ENCODE measurements around the gene IL17B.

The IL17B gene

DNA sequence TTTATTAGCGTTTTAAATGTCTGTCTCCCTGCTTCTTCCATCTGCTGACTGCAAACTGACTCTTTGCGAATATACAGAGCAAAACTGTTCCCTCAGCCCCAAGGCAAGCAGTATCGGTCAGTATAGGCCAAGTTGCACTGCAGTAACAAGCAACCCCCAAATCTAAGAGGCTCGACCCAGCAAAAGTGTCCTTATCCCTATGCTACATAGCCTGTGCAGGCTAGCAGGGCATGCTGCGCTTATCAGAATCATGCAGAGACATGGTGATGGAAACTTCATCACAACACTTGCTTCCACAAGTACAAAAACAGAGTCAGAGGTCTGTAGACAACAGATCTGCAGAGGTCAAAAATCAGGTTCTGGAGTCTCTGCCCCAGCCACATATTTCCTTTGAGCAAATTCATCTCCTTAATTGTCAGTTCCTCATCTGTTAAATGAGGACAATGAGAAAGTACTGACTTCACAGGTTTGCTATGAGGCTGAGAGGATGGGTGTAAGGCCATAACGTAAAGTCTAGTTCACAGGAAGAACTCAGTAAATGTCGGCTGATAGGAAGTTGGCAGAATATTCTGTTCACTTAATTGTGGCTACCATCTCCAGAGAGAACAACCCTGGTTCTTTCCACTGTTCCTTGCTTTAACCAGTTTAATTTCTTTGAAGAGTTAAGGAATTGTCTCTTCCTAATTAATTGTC, 9.6 kb upstream of the IL17B start:
- Histone ChIP-seq H3K4me1 (ENCODE audit: control insufficient read depth, insufficient read depth, low read length) (no peaks in the 10 kb centered on the region), H3K36me3 (ENCODE audit: control insufficient read depth, insufficient read depth, low read length) (no peaks in the 10 kb centered on the region), H3K27me3 (ENCODE audit: control insufficient read depth, insufficient read depth, low read length) (no peaks in the 10 kb centered on the region), H3K4me3 (ENCODE audit: low read length) (no peak overlapping the region), H3K9me3 (ENCODE audit: control insufficient read depth, low read length) (no peaks in the 10 kb centered on the region), H3K9ac (ENCODE audit: low read length) (no peak overlapping the region)

DNA sequence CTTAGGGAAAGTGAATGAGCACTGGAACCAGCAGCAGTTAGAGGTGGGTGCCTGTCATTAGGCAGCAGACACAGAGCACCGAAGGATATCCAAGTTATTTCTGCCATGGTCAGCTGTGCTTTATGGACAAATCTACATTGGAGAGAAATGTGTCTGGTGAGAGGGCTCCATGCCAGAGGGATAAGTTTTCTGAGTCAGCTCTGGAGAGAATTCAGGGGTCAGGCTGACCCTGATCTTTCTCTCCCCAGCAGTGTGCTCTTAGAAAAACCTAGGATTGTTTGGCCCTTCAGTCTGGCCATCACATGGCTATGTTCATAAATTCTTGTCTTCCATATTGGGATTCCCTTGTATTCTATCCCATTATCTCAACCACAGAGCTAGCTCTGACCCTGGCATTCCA, 8.9 kb upstream of the IL17B start:
- no peaks in the 10 kb centered on the region for H3K9me3 ChIP-seq (ENCODE audit: control insufficient read depth, low read length)

DNA sequence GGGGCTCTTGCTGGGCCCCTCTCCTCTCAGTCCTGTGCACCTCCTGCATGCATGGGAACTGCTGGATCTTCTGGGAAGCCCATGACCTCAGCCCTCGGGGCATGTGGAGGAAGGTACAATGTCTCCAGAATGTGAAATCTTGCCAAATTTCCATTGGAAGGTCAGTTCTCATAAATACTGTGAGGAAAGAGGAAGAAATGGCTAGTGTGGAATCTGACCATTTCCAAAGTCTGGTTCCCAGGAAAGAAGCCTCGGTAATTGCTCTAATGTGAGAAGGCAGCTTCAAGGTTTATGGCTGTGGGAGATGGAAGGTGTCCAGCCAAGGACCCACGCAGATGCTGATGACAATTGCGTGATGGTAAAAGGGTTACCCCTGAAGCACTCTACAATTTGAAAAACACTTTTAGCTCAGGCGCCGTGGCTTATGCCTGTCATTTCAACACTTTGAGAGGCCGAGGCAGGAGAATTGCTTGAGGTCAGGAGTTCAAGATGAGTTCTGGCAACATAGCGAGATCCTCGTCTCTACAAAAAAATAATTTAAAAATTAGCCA, 8.1 kb upstream of the IL17B start:
- Histone ChIP-seq H3K9me3 (ENCODE audit: control insufficient read depth, low read length) (no peaks in the 10 kb centered on the region), H3K9ac (ENCODE audit: low read length) (no peak overlapping the region), H3K4me3 (ENCODE audit: low read length) (no peak overlapping the region), H3K4me1 (ENCODE audit: control insufficient read depth, insufficient read depth, low read length) (peaks cover 4% of the 10 kb centered on the region), H3K27me3 (ENCODE audit: control insufficient read depth, insufficient read depth, low read length) (no peaks in the 10 kb centered on the region), H3K36me3 (ENCODE audit: control insufficient read depth, insufficient read depth, low read length) (no peaks in the 10 kb centered on the region)

More for the DNA sequence above, 8.9 kb upstream of the IL17B start:
- Histone ChIP-seq H3K36me3 (ENCODE audit: control insufficient read depth, insufficient read depth, low read length) (no peaks in the 10 kb centered on the region), H3K9ac (ENCODE audit: low read length) (no peak overlapping the region), H3K4me1 (ENCODE audit: control insufficient read depth, insufficient read depth, low read length) (no peaks in the 10 kb centered on the region), H3K4me3 (ENCODE audit: low read length) (no peak overlapping the region), H3K27me3 (ENCODE audit: control insufficient read depth, insufficient read depth, low read length) (no peaks in the 10 kb centered on the region)

DNA sequence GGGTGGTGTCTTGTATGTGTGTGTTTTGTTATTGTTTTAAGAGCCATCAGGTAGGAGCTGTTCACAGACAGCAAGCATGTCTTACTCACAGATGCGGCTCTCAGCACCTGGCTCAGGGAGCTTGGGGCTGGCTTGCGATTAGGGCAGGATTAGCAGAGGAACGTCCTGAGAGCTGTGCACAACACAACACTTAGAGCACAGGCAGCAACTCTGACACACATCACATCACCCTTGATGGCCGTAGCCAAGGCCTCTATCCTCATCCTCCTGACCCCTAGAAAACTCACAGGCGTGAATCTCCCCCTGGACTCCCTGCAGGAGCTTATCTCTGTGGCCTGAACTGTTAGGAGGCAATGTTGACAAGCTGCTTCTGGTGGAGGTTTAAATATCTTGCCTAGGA, 7.1 kb upstream of the IL17B start:
- H3K4me1 ChIP-seq (ENCODE audit: control insufficient read depth, insufficient read depth, low read length) = peaks cover 11% of the 10 kb centered on the region

DNA sequence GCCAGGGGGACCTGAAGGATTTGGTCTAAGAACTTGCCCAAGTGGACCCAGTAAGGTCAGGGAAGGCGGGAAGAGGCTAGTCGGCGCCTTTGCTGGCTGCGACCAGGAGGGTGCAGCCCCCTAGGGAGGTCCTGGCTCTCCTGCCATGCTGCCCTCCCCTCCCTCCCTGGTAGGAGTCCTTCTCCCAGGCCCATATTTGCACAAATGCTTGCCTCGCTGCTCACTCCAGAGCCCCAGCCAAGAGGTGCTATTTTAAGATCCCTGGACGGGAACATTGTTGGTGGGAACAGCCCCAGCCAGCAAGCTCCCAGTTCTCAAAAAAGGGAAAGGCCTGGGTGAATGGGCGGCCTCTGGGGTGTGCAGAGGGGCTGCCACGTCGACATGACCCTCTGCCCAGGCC, 4.3 kb upstream of the IL17B start:
- Histone ChIP-seq H3K27me3 (ENCODE audit: control insufficient read depth, insufficient read depth, low read length) (no peaks in the 10 kb centered on the region), H3K9ac (ENCODE audit: low read length) (peak overlapping the region; percentile 17), H3K9me3 (ENCODE audit: control insufficient read depth, low read length) (no peaks in the 10 kb centered on the region), H3K36me3 (ENCODE audit: control insufficient read depth, insufficient read depth, low read length) (no peaks in the 10 kb centered on the region), H3K4me1 (ENCODE audit: control insufficient read depth, insufficient read depth, low read length) (peaks cover 11% of the 10 kb centered on the region), H3K4me3 (ENCODE audit: low read length) (no peak overlapping the region)

More for the DNA sequence above, 7.1 kb upstream of the IL17B start:
- H3K36me3 ChIP-seq (ENCODE audit: control insufficient read depth, insufficient read depth, low read length) = no peaks in the 10 kb centered on the region
- H3K27me3 ChIP-seq (ENCODE audit: control insufficient read depth, insufficient read depth, low read length) = no peaks in the 10 kb centered on the region
- no peak overlapping the region for H3K9ac ChIP-seq (ENCODE audit: low read length)
- no peaks in the 10 kb centered on the region for H3K9me3 ChIP-seq (ENCODE audit: control insufficient read depth, low read length)
- no peak overlapping the region for H3K4me3 ChIP-seq (ENCODE audit: low read length)

DNA sequence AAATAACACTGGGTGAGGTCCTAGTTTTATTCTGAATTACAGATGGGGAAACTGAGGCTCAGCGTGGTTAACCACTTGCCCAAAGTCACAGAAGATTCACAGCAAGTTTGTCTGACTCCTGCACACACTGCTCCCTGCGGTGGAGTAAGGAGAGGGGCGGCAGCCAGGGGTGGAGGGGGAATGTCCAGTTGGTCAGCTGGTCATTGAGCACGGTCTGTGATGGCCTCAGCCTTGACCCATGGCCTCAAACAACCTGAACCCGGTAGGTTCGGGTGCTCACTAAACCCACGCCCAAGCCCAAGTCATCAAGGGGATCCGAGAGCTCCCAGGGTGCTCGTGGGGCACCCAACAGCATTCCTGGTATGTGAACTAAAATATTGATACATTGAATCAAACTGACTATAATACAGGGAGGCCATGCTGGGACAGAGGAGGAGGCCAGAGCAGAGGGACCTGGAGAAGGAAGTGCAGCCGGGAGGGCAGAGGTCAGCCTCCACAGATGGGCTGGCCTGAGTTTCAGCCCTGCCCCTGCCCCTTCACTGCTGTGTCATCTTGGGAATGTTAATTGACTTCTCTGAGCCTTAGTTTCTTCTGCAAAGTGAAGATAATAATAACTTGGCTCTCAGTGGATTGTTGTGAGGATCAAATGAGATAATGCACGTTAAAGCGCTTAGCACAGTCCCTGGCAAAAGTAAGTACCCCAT, 3.6 kb upstream of the IL17B start:
- peak overlapping the region; percentile 35 for H3K9ac ChIP-seq (ENCODE audit: low read length)
- H3K36me3 ChIP-seq (ENCODE audit: control insufficient read depth, insufficient read depth, low read length) = no peaks in the 10 kb centered on the region
- H3K27me3 ChIP-seq (ENCODE audit: control insufficient read depth, insufficient read depth, low read length) = no peaks in the 10 kb centered on the region
- H3K4me1 ChIP-seq (ENCODE audit: control insufficient read depth, insufficient read depth, low read length) = peaks cover 11% of the 10 kb centered on the region
- H3K9me3 ChIP-seq (ENCODE audit: control insufficient read depth, low read length) = no peaks in the 10 kb centered on the region
- no peak overlapping the region for H3K4me3 ChIP-seq (ENCODE audit: low read length)

DNA sequence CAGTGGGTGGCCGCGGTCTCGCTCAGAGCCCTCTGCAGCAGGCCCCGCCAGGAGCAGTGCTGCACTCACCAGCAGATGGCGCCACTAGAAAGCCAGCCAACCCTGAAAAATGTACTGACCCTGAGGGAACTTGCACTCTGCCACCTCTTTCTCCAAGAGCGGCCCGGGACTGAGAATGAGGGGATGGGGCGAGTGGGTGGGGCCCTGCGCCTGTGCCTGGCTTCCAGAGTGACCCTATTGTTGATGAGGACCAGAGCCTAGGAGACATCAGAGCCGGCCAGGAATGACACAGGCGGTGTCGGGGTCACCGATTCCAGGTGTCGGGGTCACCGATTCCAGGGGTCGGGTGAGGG, 2.9 kb upstream of the IL17B start:
- peak overlapping the region; percentile 35 for H3K9ac ChIP-seq (ENCODE audit: low read length)
- H3K4me3 ChIP-seq (ENCODE audit: low read length) = no peak overlapping the region
- no peaks in the 10 kb centered on the region for H3K27me3 ChIP-seq (ENCODE audit: control insufficient read depth, insufficient read depth, low read length)
- H3K9me3 ChIP-seq (ENCODE audit: control insufficient read depth, low read length) = no peaks in the 10 kb centered on the region
- H3K4me1 ChIP-seq (ENCODE audit: control insufficient read depth, insufficient read depth, low read length) = peaks cover 11% of the 10 kb centered on the region
- no peaks in the 10 kb centered on the region for H3K36me3 ChIP-seq (ENCODE audit: control insufficient read depth, insufficient read depth, low read length)

DNA sequence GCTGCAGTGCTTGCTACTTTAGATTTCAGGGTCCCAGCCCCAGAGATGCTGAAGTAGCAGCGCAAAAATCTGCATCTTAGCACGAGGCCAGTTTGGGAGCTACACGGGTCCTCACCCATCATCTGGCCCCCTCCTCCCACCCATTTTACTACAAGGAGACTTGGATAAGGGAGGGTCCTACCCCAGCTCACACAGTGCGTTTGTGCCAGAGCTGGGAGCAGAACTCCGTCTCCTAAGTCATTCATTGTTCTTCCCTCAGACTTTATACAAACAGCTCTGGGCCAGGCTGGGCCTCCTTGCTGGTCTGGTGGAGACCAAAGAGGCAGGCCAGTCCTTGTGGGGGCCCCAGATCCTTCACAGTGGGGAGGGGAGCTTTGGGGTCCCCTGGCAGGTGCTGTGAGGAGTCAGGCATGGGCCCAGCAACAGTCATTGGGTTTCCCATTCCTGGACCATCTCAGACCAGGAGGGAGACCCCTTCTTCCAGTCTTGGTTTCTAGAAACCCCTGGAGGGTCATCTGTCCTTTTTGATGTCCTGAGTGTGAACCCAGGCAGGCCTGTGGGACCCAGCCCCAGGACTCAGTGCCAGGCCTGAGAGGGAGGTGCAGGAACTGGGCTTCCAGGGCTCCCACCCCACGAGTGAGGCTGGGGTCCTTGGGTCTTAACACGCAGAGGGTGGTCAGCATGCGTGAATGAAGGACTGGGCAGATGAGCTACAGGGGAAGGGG, 2.3 kb upstream of the IL17B start:
- Histone ChIP-seq H3K4me1 (ENCODE audit: control insufficient read depth, insufficient read depth, low read length) (peaks cover 11% of the 10 kb centered on the region), H3K36me3 (ENCODE audit: control insufficient read depth, insufficient read depth, low read length) (no peaks in the 10 kb centered on the region), H3K4me3 (ENCODE audit: low read length) (no peak overlapping the region), H3K27me3 (ENCODE audit: control insufficient read depth, insufficient read depth, low read length) (no peaks in the 10 kb centered on the region), H3K9me3 (ENCODE audit: control insufficient read depth, low read length) (no peaks in the 10 kb centered on the region), H3K9ac (ENCODE audit: low read length) (peak overlapping the region; percentile 35)

DNA sequence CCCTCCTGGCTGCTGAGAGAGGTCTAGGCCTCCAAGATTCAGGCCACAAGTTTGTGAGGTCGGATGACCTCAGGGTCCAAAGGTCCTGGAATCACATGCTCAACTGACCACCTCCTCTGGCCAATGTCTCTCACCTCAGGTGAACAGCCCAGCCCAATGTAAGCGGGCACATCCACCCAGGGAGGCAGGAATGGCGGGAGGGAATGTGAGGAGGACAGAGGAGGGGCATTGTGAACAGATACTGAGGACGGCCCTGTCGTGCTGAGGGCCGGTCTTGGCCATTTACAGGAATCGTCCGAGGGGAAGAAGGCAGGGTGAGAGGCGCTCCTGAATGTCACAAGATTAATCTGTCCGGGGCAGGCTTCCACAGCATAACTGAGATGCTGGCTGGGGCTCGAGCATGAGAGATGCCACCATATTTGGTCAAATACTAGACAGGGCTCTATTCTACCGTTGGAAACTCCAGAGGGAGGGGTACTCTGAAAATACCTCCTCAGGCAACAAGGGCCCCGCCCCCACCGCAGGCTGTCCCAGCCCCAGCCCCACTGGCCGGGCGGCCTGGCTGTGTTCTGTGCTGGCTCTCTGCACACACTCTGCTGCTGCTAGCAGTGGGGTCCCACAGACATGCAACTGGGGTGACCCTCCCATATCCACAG, 1.5 kb upstream of the IL17B start:
- H3K27me3 ChIP-seq (ENCODE audit: control insufficient read depth, insufficient read depth, low read length) = no peaks in the 10 kb centered on the region
- no peak overlapping the region for H3K9ac ChIP-seq (ENCODE audit: low read length)
- peaks cover 11% of the 10 kb centered on the region for H3K4me1 ChIP-seq (ENCODE audit: control insufficient read depth, insufficient read depth, low read length)
- H3K4me3 ChIP-seq (ENCODE audit: low read length) = no peak overlapping the region
- no peaks in the 10 kb centered on the region for H3K36me3 ChIP-seq (ENCODE audit: control insufficient read depth, insufficient read depth, low read length)
- no peaks in the 10 kb centered on the region for H3K9me3 ChIP-seq (ENCODE audit: control insufficient read depth, low read length)

DNA sequence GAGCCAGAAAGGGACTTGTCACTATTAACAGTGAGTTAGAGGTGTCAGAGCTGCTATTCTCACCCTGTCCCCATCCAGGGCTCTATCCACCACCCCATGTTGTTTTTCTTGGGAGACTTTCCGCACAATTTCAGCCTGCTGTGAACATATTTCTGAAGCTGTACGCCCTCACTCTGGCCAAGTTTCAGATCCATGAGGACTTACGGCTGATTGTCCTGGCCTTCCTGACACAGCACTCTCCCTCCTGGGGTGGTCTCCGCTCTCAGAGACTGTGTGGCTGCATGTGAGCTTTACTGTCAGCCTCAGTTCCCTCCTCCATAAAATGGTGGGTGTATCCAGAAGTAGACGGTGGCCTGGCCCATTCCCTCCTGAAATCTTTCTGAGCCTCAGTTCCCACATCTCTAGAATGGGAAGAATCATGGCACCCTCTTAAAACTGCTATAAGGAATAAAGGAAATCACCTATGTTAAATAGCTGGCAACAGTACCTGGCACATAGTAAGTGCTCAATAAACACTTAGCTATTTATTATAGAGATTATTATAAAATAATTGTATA, 804 bp upstream of the IL17B start:
- H3K9ac ChIP-seq (ENCODE audit: low read length) = no peak overlapping the region
- H3K36me3 ChIP-seq (ENCODE audit: control insufficient read depth, insufficient read depth, low read length) = no peaks in the 10 kb centered on the region
- no peak overlapping the region for H3K4me3 ChIP-seq (ENCODE audit: low read length)
- H3K4me1 ChIP-seq (ENCODE audit: control insufficient read depth, insufficient read depth, low read length) = peaks cover 11% of the 10 kb centered on the region
- no peaks in the 10 kb centered on the region for H3K27me3 ChIP-seq (ENCODE audit: control insufficient read depth, insufficient read depth, low read length)
- no peaks in the 10 kb centered on the region for H3K9me3 ChIP-seq (ENCODE audit: control insufficient read depth, low read length)

DNA sequence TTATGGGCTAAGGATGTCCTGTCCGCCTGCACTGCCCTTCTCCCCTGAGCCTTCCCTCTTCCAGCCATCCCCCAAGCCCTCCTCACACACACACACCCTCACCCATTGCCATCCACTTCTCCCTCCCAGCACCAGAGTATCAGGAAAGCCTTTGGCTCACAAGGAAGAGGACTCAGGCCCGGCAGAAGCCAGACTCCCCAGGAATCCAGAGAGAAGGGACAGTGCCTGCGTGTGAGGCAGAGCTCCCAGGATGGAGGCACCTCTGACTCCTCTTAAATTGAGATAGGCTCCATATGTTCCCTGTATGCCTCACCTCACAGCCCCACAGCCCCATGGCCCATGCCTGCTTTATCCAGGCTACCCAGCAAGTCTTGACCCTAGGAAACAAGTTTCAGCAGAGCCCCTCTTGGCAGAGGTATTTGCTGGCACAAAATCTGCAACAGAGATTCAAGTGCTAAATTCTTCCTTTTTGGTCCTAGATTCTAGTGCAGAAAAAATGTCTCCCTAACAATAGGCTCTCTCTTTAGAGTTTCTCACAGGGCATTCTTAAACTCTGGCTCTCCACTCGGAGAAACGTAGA, 761 bp downstream of the IL17B start:
- Histone ChIP-seq H3K27me3 (ENCODE audit: control insufficient read depth, insufficient read depth, low read length) (no peaks in the 10 kb centered on the region), H3K9ac (ENCODE audit: low read length) (no peak overlapping the region), H3K36me3 (ENCODE audit: control insufficient read depth, insufficient read depth, low read length) (no peaks in the 10 kb centered on the region), H3K9me3 (ENCODE audit: control insufficient read depth, low read length) (no peaks in the 10 kb centered on the region), H3K4me1 (ENCODE audit: control insufficient read depth, insufficient read depth, low read length) (peaks cover 11% of the 10 kb centered on the region), H3K4me3 (ENCODE audit: low read length) (no peak overlapping the region)
